GM20431 (cell line): Measurements from ENCODE around the gene DOCK2.

Experiments
- in situ Hi-C: fragments of 300-500 bp; cut with MseI, MboI; formaldehyde crosslinking; loops from one replicate; pipeline ENCODE4 v1.15.0; 2020; ENCODE audit warnings: low sequenced_read_pairs; ENCODE audit not compliant: unreplicated experiment

The DOCK2 gene

DNA sequence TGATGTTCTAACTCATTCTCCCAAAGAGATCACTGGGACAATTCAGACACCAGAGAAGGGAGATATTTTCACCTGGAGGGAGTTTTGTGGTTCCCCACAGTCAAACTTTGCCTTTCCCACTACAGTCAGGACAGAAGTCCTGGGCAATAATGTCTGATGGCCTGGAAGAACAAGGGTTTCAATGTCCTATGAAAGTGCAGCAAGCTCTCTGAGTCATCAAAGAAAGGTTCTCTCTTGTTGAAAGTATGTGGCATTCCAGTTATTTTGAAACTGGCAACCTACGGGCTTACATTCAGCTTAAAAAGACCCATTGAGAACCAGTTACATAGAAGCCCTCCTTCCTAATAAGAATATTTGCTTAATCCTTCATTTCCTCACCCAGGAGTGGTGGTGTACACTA lies 239.3 kb downstream of the DOCK2 start:
- in situ Hi-C loops = no loop called here

- in situ Hi-C loops = no loop called here
Observed at GRCh38 chr5:169880012-169880663, 243.1 kb downstream of the DOCK2 start.

DNA sequence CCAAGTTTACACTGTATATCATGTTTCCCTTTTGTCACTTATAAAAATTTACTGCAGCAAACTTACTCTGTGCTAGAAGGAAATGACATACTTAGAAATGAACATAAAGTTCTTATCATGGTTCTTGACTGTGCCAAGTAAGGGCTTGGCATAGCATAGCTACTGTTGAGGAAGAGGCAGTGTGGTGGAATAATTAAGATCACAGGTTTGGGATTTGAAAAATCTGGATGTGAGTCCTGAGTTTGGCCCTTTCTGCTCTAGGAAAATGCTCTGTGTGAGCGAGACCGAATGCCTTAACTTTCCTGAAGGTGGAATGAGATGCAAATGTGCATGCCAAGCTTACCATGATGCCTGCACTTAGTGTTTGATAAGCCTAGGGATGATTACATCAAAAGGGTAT lies 243.7 kb downstream of the DOCK2 start:
- in situ Hi-C loops = no loop called here

- in situ Hi-C loops = no loop called here
Observed at GRCh38 chr5:169881702-169882303, 244.7 kb downstream of the DOCK2 start.

GRCh38 chr5:169886033-169886432 lies 249.0 kb downstream of the DOCK2 start:
- in situ Hi-C loops = no loop called here

DNA sequence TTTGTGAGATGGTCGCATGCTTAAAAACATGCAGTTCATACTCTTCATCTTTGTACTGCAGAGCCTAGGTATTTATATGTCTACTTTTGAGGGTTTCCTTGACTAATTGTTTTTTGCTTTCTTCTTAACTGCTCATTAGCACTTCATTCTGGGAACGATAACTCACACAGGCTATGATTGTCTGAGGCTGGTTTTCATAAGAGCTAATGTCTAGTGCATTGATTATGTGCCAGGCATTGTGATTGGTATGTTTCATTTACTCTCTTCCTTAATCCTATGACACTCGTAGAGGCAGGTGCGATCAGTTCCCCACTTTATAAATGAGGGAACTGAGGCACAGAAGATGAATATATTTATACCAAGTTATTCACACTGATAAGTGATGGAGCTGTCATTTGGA lies 249.6 kb downstream of the DOCK2 start:
- in situ Hi-C loops = no loop called here

DNA sequence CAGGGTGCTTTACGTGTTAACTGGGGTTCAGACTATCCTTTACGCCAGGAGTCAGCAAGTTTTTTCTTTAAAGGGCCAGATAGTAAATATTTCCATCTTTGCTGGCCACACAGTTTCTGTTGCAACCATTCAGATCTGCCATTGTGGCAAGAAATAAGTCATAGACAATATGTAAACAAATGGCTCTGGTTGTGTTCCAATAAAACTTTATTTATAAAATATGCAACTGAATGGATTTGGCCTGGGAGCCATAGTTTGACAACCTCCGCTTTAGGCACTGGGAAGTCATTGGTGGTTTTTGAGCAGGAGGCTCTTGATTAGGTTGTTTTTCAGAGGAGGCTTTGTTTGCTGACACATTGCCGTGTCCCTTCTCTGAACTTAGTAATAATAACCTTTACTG lies 252.5 kb downstream of the DOCK2 start:
- in situ Hi-C loops = no loop called here

DNA sequence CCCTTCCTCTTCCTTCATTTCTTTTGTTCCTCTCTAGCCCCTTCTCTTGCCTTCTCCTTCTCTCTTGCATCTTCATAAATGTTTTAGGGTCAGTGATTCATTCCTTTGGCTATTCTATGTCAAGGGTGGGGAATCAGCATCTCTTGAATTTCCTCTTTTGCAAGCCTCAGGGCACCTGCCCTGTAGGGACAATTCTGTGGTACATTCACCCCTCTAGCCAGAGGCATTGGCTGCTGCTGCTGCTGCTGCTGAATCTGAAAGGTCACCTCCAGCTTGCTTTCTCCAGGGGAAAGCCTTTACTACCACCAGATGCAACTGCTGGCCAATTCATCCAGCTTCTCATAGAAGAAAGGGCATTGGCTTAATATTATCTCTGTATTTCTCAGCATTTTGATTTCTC lies 255.9 kb downstream of the DOCK2 start:
- in situ Hi-C loops = no loop called here

DNA sequence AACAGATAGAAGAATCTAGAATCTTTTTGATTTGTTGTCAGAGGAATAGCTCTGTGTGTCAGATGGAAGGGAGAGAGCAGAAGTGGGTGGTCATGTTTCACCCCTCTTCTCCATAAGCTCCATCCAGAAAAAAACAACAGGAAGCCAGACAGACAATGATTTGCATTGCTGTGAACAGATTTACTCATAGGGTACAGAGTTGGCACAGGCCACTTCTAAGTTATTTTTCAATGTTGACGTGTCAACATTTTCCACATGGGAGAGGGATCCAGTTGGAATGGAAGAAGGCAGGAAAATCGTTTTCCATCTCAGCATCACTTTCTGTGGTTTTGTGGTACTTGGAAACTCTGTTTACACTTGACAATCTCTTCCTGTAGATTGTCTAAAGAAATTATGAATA lies 256.5 kb downstream of the DOCK2 start:
- in situ Hi-C loops = no loop called here

GRCh38 chr5:169895926-169896325 lies 258.9 kb downstream of the DOCK2 start:
- in situ Hi-C loops = no loop called here

DNA sequence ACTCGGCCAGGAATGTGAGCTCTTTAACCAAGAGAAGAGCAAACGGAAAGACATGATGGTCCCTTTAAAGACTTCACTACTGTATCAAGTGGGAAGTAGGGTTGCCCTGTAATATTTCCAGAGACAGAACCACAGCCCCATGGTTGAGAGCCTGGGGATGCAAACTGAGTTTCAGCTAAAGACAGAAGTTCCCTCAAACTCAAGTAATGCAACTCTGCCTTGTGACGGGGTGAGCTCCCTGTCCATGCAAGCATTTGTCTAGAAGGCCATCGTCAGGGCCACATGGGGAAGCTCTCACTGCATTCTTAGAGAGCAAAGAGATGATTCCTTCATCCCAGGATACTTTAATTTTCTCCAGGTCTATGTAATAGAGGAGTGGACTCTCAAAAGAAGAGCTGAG lies 260.4 kb downstream of the DOCK2 start:
- in situ Hi-C loops = no loop called here

DNA sequence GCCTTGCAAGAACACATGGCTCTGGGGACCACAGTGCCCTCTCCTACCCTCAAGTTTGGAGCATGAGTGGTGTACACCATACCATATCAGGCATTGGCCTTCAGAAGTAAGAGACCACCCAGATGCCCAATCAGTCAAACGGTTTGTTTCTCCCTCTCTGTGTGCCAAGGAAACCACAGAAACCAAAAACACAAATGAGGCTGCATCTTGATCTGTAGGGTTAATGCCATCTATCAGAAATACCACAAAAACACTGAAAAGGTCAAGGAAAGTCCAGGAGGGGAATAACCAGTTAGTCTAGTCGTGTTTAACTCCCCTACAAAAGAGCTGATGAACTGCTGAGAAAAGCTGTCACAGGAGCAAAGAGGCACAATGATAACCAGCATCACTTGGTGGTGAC lies 264.8 kb downstream of the DOCK2 start:
- in situ Hi-C loops = no loop called here

DNA sequence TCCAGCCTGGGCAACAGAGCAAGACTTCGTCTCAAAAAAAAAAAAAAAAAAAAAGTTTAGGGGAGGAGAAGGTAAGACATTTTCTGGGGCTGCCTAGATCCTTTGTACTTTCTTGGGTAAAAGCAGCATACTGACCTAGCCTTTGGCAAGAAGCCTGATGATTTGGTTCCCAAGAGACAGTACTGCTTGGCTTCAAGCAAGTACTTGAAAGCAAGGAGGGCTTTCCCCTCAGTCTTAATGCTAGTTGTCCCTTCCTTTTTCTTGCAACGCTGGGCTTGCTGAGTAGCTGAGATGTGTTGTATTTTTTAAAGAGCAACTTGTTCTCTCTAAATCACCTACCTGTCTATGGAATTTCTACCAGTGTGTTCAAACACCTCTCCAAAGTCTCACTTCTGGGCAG lies 267.0 kb downstream of the DOCK2 start:
- in situ Hi-C loops = no loop called here

DNA sequence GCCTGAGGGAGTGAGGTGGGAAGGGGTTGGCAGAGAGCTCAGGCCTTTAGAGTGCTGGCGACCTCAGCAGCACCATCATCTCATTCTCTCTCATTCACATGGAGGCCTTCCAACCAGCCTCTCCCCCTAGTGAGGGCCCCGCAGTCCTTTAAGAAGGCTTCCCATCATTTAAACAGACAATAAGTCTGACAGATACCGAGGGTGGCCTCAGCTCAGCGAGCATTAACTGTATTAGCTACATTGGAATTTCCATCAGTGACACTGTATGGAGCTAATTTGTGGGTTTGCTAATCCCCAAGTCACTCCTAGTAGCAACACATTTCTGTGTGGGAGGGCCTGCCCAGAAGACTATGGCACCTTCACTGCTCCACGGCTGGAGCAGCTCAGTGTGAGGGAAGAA lies 267.4 kb downstream of the DOCK2 start:
- in situ Hi-C loops = no loop called here

DNA sequence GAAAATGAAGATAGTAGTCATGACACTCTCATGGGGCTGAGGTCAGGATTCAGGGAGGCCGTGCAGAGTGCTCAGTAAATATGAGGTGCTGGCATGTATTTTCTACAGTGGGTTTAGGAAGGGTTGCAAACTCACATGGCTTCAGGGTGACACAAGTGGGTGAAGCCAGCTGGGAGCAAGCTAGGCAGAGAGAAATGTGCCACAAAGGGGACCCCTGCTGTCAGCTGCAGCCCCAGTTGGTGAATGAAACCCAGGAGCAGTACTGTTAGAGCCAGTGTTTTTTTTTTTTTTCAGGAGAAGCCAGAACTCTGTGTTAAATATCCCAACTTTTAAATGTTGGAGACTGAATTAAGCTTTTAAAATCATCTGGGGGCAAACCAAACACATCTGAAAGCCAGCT lies 267.9 kb downstream of the DOCK2 start:
- in situ Hi-C loops = no loop called here

DNA sequence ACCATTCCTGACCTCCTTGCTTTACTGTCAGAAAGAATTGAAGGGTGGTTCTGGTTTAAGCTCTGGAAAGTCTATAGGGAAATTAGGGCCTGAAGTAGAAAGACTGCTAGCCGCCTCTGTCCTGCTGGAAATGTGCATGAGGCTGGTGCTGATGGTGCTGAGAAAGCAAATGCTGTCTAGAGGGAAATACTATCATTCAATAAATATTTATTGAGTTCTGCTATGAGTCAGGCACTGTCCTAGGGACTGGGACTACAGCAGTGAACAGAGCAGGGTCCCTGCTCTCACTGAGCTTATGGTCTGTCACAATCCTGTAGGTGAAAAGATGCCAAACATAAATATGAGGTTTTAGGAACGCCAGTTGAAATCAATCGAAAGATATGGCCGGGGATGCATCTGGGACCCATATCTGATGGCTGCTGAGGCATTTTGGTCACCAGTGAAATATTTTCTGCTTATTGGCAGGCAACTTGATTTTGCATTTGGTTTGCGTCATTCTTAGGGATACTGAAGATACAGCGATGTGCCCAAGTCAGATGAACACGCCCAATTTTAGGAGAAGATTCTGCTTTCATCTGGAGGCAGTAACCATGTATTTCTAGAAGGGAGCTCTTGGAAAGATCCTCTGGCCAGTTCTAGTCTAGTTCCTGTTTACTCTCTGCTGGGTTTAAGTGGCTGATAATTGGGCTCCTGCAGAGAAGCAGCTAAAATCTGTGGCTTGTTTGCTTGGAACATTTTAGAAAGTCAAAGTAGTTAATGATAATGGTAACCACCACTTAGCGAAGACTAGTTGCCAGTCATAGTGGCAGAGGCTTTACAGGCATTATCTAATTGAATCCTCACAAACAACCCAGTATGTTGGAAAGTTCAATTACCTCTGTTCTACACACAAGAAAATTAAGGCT lies 269.9 kb downstream of the DOCK2 start:
- in situ Hi-C loops = no loop called here

GRCh38 chr5:169908864-169909263 lies 271.8 kb downstream of the DOCK2 start:
- in situ Hi-C loops = no loop called here

DNA sequence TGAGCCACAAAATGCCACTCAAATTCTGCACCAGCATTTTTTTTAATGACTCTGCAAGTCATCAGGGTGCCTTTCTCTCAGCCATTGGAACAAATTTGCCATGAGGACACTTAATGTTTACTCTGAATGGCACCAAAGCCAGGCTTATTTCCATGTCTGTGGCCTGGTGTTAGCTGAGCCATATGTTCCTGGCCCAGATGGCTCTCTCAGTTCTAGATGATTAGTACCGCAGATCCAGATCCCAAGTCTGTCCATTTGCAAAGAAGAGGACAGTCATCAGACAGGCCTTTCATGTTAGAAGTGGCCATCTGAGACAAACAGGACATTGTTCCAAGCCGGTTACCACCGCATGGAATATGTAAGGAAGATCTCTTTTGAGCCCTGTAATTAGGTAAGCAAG lies 272.9 kb downstream of the DOCK2 start:
- in situ Hi-C loops = no loop called here

DNA sequence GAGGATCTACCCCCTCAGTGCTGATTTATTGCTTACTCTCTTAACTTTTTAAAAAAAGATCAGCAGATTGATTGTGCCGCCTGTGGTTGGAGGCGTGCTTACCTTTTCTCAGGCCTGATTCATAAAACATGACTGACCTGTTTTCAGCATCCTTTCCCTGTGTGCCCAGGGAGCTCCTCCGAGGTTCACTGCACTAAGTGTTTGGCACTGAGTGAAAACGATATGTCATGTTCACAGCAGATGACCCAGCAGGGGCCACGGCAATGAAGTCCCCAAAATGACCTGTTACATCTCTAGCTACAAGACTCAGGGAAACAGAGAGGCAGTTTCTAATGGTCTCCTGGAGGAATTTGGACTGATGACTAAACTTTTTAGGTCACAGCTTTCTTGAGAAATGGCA lies 273.3 kb downstream of the DOCK2 start:
- in situ Hi-C loops = no loop called here

- in situ Hi-C loops = no loop called here
Observed at GRCh38 chr5:169911448-169912212, 274.6 kb downstream of the DOCK2 start.

- in situ Hi-C loops = no loop called here
Observed at GRCh38 chr5:169913479-169913878, 276.4 kb downstream of the DOCK2 start.
